H7 (cell line): ENCODE data around the gene POLD4. TPM values are rescaled to one million over a fixed set of nuclear protein-coding genes. Genes with fewer than 3 reads are reported as not detected.

Experiments
- DNase-seq: peaks from one replicate; pipeline ENCODE4 v3.0.0; 2012
- H3K27me3 ChIP-seq: 2 replicates; pipeline ENCODE4 v1.6.0; 2011; ENCODE audit warnings: mild to moderate bottlenecking, low read length; ENCODE audit not compliant: control insufficient read depth, insufficient read depth
- H3K36me3 ChIP-seq: replicated peaks from 2 replicates; pipeline ENCODE4 v1.5.1; 2011; ENCODE audit warnings: low read length; ENCODE audit not compliant: control insufficient read depth, insufficient read depth
- H3K4me3 ChIP-seq: 2 replicates; pipeline ENCODE4 v1.5.1; 2011; ENCODE audit warnings: low read depth, mild to moderate bottlenecking, control low read depth, low read length, moderate library complexity; ENCODE audit not compliant: insufficient read depth
- total RNA-seq: library from RNA; depleted of rRNA; stranded (reverse); fragments of >200 nt; shearing (Covaris generic); gene quantifications from 2 replicates; pipeline ENCODE4 v1.2.3, GENCODE V29; 2014; rRNA removed

Gene POLD4
- total RNA-seq, 1 experiment from 2014 or later, result 49.8 TPM

- peak; percentile 89 for DNase-seq
- peaks cover 2% of the 10 kb centered on the region for H3K36me3 ChIP-seq
- H3K4me3 ChIP-seq, result peak overlapping the region; percentile 86
- peaks cover 3% of the 10 kb centered on the region; the same call in 1 of the 2 replicates for H3K27me3 ChIP-seq
Observed at GRCh38 chr11:67302571-67303131, 50.7 kb downstream of the POLD4 start.

GRCh38 chr11:67301951-67302516 lies 51.3 kb downstream of the POLD4 start:
- peaks cover 2% of the 10 kb centered on the region for H3K36me3 ChIP-seq
- H3K4me3 ChIP-seq, result peak overlapping the region; percentile 86
- peaks cover 3% of the 10 kb centered on the region; the same call in 1 of the 2 replicates for H3K27me3 ChIP-seq
- peak; percentile 91 for DNase-seq

- no peak for DNase-seq
- peak overlapping the region; percentile 86; the same call in 1 of the 2 replicates for H3K4me3 ChIP-seq
- H3K36me3 ChIP-seq, result peaks cover 2% of the 10 kb centered on the region
Observed at GRCh38 chr11:67301313-67301921, 51.9 kb downstream of the POLD4 start.

More at GRCh38 chr11:67301313-67301921, 51.9 kb downstream of the POLD4 start:
- peaks cover 3% of the 10 kb centered on the region; the same call in 1 of the 2 replicates for H3K27me3 ChIP-seq

Other genes starting within 250 kb of the POLD4 start
- 29.2 and 36.2 TPM in 2 replicates for gene KDM2A, start 234.3 kb downstream of the POLD4 start, total RNA-seq
- gene GRK2, start 87.1 kb downstream of the POLD4 start, total RNA-seq, result 73.8 and 82.1 TPM in 2 replicates
- gene ANKRD13D, start 64.2 kb downstream of the POLD4 start, total RNA-seq, result 29.1 and 32.2 TPM in 2 replicates
- gene SSH3, start 50.0 kb downstream of the POLD4 start, total RNA-seq, result 23.6 and 30.2 TPM in 2 replicates
- gene CLCF1, start 20.1 kb upstream of the POLD4 start, total RNA-seq, result 3.7 and 4.4 TPM in 2 replicates
- gene RAD9A, start 38.4 kb upstream of the POLD4 start, total RNA-seq, result 20.2 and 27.0 TPM in 2 replicates
- gene PPP1CA, start 48.3 kb upstream of the POLD4 start, total RNA-seq, result 246 and 314 TPM in 2 replicates
- gene TBC1D10C, start 50.5 kb upstream of the POLD4 start, total RNA-seq, result 0.44 and 0.52 TPM in 2 replicates
- gene CARNS1, start 62.1 kb upstream of the POLD4 start, total RNA-seq, result 0.07 and 0.17 TPM in 2 replicates
- 88.9 and 90.2 TPM in 2 replicates for gene RPS6KB2, start 74.9 kb upstream of the POLD4 start, total RNA-seq
- 0.74 and 2.6 TPM in 2 replicates for gene PTPRCAP, start 84.1 kb upstream of the POLD4 start, total RNA-seq
- gene CORO1B, start 89.9 kb upstream of the POLD4 start, total RNA-seq, result 116 and 134 TPM in 2 replicates
- not detected in 2 replicates for gene GPR152, start 99.2 kb upstream of the POLD4 start, total RNA-seq
- not detected in 2 replicates for gene CABP4, start 101.8 kb upstream of the POLD4 start, total RNA-seq
- gene TMEM134, start 115.7 kb upstream of the POLD4 start, total RNA-seq, result 34.9 and 51.7 TPM in 2 replicates
- 40.8 and 51.2 TPM in 2 replicates for gene AIP, start 129.5 kb upstream of the POLD4 start, total RNA-seq
- gene PITPNM1, start 151.8 kb upstream of the POLD4 start, total RNA-seq, result 36.9 and 37.5 TPM in 2 replicates
- 28.6 and 38.1 TPM in 2 replicates for gene CDK2AP2, start 154.6 kb upstream of the POLD4 start, total RNA-seq
- not detected in 2 replicates for gene CABP2, start 169.9 kb upstream of the POLD4 start, total RNA-seq
- 2,691 and 2,979 TPM in 2 replicates for gene GSTP1, start 230.3 kb upstream of the POLD4 start, total RNA-seq